ENCODE results near the gene ENOX1.

The ENOX1 gene

GRCh38 chr13:43387880-43388279, 398.9 kb downstream of the ENOX1 start:
- H2AFZ ChIP-seq (ENCODE audit: low read length), result no peak overlapping the region
- no peak overlapping the region for H3K4me3 ChIP-seq (ENCODE audit: low read depth, low read length, poor library complexity, severe bottlenecking)
- H3F3A ChIP-seq (ENCODE audit: insufficient read depth, low read length), result no peaks in the 10 kb centered on the region
- H3K36me3 ChIP-seq (ENCODE audit: insufficient read depth, low read length), result no peaks in the 10 kb centered on the region
- H3K4me2 ChIP-seq (ENCODE audit: low read length), result no peak overlapping the region
- H3K9me3 ChIP-seq (ENCODE audit: low read length), result no peaks in the 10 kb centered on the region
- no peaks in the 10 kb centered on the region for H3K79me2 ChIP-seq (ENCODE audit: insufficient read depth, low read length)
- H3K9ac ChIP-seq (ENCODE audit: low read length), result no peak overlapping the region
- no peaks in the 10 kb centered on the region for H4K20me1 ChIP-seq (ENCODE audit: insufficient read depth, low read length)
- TF ChIP-seq EZH2 (IDR thresholded peaks at IDR 0.05; ENCODE audit: borderline replicate concordance, low read length), result no peak
- no peak for TF ChIP-seq CTCF (IDR thresholded peaks at IDR 0.05; ENCODE audit: low read length)
- H3K27ac ChIP-seq (ENCODE audit: low read depth, low read length, poor library complexity, severe bottlenecking), result no peak overlapping the region
- H3K9me2 ChIP-seq (ENCODE audit: low read depth, low read length), result no peaks in the 10 kb centered on the region
- H3K27me3 ChIP-seq (ENCODE audit: insufficient read depth, low read length), result no peaks in the 10 kb centered on the region
- H3K4me1 ChIP-seq (ENCODE audit: insufficient read depth, low read length, severe bottlenecking), result no peaks in the 10 kb centered on the region

GRCh38 chr13:43383498-43384165, 403.1 kb downstream of the ENOX1 start:
- H3F3A ChIP-seq (ENCODE audit: insufficient read depth, low read length), result no peaks in the 10 kb centered on the region
- H4K20me1 ChIP-seq (ENCODE audit: insufficient read depth, low read length), result no peaks in the 10 kb centered on the region
- no peaks in the 10 kb centered on the region for H3K27me3 ChIP-seq (ENCODE audit: insufficient read depth, low read length)
- H3K4me2 ChIP-seq (ENCODE audit: low read length), result no peak overlapping the region
- no peak overlapping the region for H3K9ac ChIP-seq (ENCODE audit: low read length)
- no peak for TF ChIP-seq CTCF (IDR thresholded peaks at IDR 0.05; ENCODE audit: low read length)
- no peaks in the 10 kb centered on the region for H3K36me3 ChIP-seq (ENCODE audit: insufficient read depth, low read length)
- no peak overlapping the region for H3K27ac ChIP-seq (ENCODE audit: low read depth, low read length, poor library complexity, severe bottlenecking)
- H3K4me1 ChIP-seq (ENCODE audit: insufficient read depth, low read length, severe bottlenecking), result no peaks in the 10 kb centered on the region
- no peaks in the 10 kb centered on the region for H3K9me2 ChIP-seq (ENCODE audit: low read depth, low read length)
- H3K9me3 ChIP-seq (ENCODE audit: low read length), result 0 out of 2 replicates have a peak, but pooled peaks cover 2% of the 10 kb centered on the region
- H3K79me2 ChIP-seq (ENCODE audit: insufficient read depth, low read length), result no peaks in the 10 kb centered on the region
- no peak overlapping the region for H2AFZ ChIP-seq (ENCODE audit: low read length)
- no peak overlapping the region for H3K4me3 ChIP-seq (ENCODE audit: low read depth, low read length, poor library complexity, severe bottlenecking)

GRCh38 chr13:43379738-43380137, 407.0 kb downstream of the ENOX1 start:
- Histone ChIP-seq H2AFZ (ENCODE audit: low read length) (no peak overlapping the region), H3K9me2 (ENCODE audit: low read depth, low read length) (no peaks in the 10 kb centered on the region), H3K36me3 (ENCODE audit: insufficient read depth, low read length) (no peaks in the 10 kb centered on the region), H3K4me3 (ENCODE audit: low read depth, low read length, poor library complexity, severe bottlenecking) (no peak overlapping the region), H3K27ac (ENCODE audit: low read depth, low read length, poor library complexity, severe bottlenecking) (no peak overlapping the region), H3K27me3 (ENCODE audit: insufficient read depth, low read length) (no peaks in the 10 kb centered on the region), H3K79me2 (ENCODE audit: insufficient read depth, low read length) (no peaks in the 10 kb centered on the region), H4K20me1 (ENCODE audit: insufficient read depth, low read length) (no peaks in the 10 kb centered on the region), H3K9me3 (ENCODE audit: low read length) (0 out of 2 replicates have a peak, but pooled peaks cover 2% of the 10 kb centered on the region), H3K9ac (ENCODE audit: low read length) (no peak overlapping the region), H3K4me1 (ENCODE audit: insufficient read depth, low read length, severe bottlenecking) (no peaks in the 10 kb centered on the region), H3K4me2 (ENCODE audit: low read length) (no peak overlapping the region), H3F3A (ENCODE audit: insufficient read depth, low read length) (no peaks in the 10 kb centered on the region)
- TF ChIP-seq CTCF (IDR thresholded peaks at IDR 0.05; ENCODE audit: low read length) (no peak), EZH2 (IDR thresholded peaks at IDR 0.05; ENCODE audit: borderline replicate concordance, low read length) (no peak)

All from OCI-LY1 (cell line).